GM21447 (cell line): Measurements from ENCODE around the gene FCER1G.
"Not testable (repeated sequence)": the region's sequence is repeated elsewhere in the genome, so short reads cannot be mapped to it uniquely, and the experiment has no call there.

Experiments used
- ATAC-seq: cut with Tn5 transposase; IDR thresholded peaks from one replicate; pipeline ENCODE4 v1.9.1; 2021; ENCODE audit not compliant: unreplicated experiment

The FCER1G gene

DNA sequence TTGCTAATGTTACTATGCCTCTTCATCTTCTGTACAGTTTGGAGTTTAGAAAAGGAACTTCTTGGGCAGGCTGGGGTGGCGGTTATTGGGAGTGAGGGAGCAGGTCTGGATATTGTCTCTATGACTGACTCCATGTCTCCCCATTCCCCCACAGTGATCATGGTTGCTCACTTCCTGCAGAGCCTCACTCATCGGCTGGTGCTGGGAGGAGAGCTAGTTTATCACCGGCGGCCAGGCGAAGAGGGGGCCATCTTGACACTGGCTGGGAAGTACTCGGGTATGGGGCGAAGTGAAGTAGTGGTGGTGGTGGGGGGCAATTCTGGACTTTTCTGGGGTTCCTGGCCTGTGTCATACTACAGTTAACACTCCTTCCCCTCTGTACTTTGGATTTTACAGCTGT lies 12.9 kb downstream of the FCER1G start:
- no peak for ATAC-seq

GRCh38 chr1:161229896-161230295 lies 14.8 kb downstream of the FCER1G start:
- no peak for ATAC-seq

DNA sequence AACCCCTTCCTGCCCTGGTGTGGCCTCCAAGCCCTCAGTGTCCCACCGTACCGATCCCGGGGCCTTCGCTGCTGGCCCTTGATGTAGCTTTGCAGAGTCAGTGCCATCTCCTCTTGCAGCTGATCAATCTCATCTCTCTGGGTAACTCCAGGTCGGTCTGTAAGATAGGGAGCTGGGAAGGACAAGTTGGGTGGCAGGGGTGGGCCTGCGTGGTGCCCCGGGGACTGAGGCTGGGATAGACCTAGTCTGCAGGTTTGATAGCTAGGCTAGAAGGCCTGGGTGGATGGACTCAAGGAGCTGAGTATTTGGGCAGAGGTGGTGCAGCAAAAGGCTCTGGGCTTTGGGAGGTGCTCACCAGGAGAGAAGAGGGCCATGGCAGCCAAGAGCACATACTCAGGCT lies 15.7 kb downstream of the FCER1G start:
- no peak for ATAC-seq

GRCh38 chr1:161233102-161233501 lies 18.0 kb downstream of the FCER1G start:
- no peak for ATAC-seq

DNA sequence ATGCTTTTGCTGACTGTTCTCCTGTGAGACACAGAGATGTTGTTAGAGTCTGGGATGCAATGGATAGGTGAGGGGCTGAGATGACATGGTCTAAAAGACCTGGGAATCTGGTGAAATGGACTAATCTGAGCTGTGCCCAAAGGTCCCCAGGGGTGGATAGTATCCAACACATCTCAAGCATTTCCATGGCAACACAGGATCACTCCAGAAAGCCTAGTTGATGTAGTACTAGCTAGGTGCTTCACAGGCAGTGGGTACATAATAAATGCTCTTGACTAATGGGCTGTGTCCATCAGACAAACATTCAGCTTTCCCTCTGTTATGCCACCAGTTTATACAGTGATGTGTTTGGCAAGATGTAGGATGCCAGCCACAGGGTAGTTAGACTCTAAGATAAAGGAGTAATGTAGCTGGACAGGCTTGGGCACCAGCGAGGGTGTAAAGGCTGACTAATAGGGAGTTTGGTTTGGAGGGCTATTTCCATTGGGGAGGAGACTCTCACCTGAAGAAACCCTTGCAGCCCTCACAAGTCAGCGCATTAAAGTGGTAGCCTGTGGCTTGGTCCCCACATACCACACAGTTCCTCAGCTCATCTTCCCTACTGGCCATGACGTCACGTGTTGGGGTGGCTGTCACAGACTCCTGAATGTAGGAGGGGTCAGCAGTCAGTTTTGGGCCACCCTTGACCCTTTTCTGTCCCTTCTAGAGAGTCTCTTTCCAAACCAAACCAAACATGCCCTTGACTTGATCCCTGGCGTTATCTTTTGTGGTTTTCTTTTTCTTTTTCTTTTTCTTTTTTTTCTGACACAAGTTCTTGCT lies 21.1 kb downstream of the FCER1G start:
- no peak for ATAC-seq

GRCh38 chr1:161238039-161238473 lies 23.0 kb downstream of the FCER1G start, which contains the start of gene NR1I3:
Gene NR1I3, minus strand, starts transcription at chr1:161238203. Its CDS starts 1,638 bp downstream, at chr1:161236565.
- ATAC-seq: no peak

DNA sequence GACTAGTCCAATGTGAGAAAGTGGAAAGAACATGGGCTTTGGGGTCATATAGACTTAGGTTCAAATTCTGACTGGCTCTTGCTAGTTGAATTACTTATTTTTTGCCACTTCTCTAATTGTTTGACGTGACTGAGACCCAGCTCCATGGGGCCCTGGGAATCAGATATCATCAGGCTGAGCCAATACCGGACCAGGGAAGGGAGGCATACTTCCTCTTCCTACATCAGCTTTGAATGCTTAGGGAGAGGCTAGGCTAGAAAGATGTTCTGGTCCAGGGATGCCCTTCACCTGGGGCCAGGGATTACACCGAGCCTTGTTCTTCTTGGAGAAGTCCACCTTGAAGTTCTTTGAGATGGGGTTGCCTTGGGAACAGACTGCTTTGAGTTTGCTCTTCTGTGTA lies 26.6 kb downstream of the FCER1G start:
- no peak for ATAC-seq

- ATAC-seq: no peak
Observed at GRCh38 chr1:161242313-161242712, 27.2 kb downstream of the FCER1G start.

GRCh38 chr1:161244888-161245287 lies 29.8 kb downstream of the FCER1G start:
- no peak for ATAC-seq

DNA sequence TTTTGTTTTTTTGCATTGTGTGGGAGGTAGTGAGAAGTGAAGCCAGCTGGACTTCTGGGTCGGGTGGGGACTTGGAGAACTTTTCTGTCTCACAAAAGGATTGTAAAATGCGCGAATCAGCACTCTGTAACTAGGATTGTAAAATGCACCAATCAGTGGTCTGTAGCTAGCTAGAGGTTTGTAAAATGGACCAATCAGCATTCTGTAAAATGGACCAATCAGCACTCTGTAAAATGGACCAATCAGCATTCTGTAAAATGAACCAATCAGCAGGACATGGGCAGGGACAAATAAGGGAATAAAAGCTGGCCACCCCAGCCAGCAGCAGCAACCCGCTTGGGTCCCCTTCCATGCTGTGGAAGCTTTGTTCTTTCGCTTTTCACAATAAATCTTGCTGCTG lies 35.0 kb downstream of the FCER1G start:
- ATAC-seq: not testable (repeated sequence)

- no peak for ATAC-seq
Observed at GRCh38 chr1:161250829-161251228, 35.7 kb downstream of the FCER1G start.

DNA sequence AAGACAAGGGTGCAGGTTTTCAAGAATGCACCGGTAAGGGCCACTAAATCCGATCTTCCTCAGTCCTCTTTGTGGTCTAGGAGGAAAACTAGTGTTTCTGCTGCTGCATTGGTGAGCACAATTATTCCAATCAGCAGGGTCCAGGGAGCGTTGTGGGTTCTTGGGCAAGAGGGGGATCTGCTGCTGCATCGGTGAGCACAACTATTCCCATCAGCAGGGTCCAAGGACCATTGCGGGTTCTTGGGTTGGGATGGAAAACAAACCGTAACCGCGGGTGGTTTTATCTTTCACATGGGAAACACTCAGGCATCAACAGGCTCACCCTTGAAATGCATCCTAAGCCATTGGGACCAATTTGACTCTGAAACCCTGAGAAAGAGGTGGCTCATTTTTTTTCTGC lies 36.5 kb downstream of the FCER1G start:
- ATAC-seq: no peak

- ATAC-seq: not testable (repeated sequence)
Observed at GRCh38 chr1:161255302-161255701, 40.2 kb downstream of the FCER1G start.

GRCh38 chr1:161255955-161256520 lies 40.9 kb downstream of the FCER1G start:
- not testable (repeated sequence) for ATAC-seq

DNA sequence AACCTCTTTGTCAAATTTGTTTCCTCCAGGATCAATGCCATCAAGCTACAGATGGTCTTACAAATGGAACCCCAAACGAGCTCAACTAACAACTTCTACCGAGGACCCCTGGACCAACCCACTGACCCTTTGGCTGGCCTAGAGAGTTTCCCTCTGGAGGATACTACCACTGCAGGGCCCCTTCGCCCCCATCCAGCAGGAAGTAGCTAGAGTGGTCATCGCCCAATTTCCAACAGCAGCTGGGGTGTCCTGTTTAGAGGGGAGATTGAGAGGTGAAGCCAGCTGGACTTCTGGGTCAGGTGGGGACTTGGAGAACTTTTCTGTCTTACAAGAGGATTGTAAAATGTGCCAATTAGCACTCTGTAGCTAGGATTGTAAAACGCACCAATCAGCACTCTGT lies 42.0 kb downstream of the FCER1G start:
- ATAC-seq: not testable (repeated sequence)

- no peak for ATAC-seq
Observed at GRCh38 chr1:161258439-161259344, 43.6 kb downstream of the FCER1G start, which contains the start of gene PCP4L1. Gene PCP4L1, plus strand, starts transcription at chr1:161258745. Its CDS starts 230 bp downstream, at chr1:161258975.

DNA sequence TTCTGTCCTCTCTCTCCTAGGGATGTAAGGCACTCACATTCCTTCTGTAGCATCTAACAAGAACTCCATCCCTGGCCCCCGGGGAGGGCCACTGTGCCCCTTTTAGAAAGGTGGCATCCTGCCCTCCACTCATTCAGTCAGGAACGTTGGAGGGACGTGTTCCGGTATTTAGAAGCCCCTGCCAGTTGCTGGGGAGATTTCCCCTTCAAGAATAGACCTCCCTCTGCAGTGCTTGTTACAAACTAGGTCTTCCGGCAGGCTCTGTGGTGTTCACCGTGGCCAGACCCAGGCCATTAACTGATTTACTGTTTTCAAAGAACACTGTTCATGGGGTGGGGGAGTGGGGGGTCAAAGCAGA lies 44.2 kb downstream of the FCER1G start:
- no peak for ATAC-seq

GRCh38 chr1:161259765-161260164 lies 44.7 kb downstream of the FCER1G start:
- no peak for ATAC-seq

- ATAC-seq: no peak
Observed at GRCh38 chr1:161260376-161261260, 45.5 kb downstream of the FCER1G start.
